DMS79 treated with DMSO at 0.1 percent for 48 hours (cell line): ENCODE measurements around the gene OR4C11.

Experiments
- DNase-seq: peaks from one replicate; lab custom pipeline; 2025; lab: John Stamatoyannopoulos, UW

OR4C11 gene, protein sequence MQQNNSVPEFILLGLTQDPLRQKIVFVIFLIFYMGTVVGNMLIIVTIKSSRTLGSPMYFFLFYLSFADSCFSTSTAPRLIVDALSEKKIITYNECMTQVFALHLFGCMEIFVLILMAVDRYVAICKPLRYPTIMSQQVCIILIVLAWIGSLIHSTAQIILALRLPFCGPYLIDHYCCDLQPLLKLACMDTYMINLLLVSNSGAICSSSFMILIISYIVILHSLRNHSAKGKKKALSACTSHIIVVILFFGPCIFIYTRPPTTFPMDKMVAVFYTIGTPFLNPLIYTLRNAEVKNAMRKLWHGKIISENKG

DNA sequence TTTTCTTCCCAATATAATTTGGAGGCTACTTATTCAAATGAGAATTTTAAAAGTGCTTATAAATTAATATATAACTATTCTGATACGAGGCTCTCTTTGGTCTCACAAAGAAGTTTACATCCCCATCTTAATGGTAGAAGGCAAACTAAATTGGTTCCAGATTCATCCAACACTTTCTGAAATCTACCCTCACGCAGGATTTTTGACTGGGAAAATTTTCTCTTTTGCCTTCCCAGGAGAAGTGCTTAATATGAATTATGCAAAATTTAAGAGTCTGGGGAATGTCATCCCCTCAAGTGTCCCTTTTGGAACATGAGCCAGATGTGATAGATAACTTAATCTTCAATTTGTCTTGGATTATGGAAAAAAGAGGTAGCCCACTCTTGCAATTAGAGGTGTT is at the start of gene OR4C11:
Gene OR4C11 (minus strand): TSS at position 101 of the 400 bp plus-strand sequence. CDS start 3,272 bp downstream, outside the sequence.
- DNase-seq, result no peak

DNA sequence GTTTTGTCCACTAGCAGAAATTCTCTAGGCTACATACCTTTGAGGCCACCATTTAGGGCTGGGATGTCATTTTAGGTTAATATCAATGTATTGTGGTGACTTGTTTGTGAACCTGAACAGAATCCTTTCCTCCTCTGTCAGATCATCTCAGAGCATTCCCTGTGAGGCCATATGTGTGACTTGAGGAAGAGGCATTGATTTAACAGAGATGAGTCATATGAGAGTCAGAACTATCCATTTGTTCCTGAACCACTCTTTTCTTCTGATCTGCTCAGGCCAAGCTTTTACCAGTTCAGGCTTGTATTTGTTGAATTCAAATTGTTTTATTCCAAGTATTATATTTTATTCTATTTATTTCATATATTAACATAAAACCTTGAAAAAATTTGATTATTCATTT is 47.7 kb upstream of the OR4C11 start:
- DNase-seq, result no peak

DNA sequence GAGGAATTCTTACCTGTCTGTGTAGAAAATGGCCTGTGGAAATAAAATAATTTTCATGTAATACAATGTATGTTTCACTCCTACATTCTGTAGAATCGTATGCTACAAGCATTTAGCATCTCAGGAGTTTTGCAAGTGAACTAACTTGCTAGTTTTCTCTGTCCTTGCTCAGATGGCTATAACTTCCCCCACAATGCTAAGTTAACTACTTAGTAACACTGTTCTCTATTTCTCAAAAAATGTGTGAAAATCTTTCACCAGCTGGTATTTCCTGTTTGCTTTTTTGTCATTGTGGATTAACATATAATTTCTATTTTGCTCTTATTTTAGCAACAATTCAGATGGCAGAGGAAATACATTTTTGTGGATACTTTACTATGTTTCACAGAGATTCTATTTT is 45.1 kb upstream of the OR4C11 start:
- DNase-seq, result no peak

DNA sequence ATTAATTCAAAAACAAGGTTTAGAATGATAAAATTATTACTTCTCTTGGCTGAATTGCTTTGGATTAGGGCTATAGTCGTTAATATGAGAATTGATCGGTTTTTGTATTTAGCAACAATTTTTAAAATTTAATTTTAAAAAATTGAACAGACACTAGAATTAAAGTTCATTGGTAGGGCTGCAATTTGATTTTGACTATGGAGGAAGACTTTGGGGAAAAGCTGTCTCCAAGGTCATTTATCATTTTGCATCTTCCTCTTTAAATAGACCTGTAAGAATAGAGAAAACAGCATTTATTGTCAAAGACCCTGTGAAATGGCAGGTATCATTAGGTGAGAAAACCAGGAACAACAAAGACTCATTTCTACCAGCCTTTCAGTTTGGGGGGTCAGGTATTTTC is 40.6 kb upstream of the OR4C11 start, which contains the start of gene OR4S2:
Gene OR4S2 (plus strand): TSS at position 301 of the 400 bp plus-strand sequence. CDS start 2,577 bp downstream, outside the sequence.
- DNase-seq, result no peak

DNA sequence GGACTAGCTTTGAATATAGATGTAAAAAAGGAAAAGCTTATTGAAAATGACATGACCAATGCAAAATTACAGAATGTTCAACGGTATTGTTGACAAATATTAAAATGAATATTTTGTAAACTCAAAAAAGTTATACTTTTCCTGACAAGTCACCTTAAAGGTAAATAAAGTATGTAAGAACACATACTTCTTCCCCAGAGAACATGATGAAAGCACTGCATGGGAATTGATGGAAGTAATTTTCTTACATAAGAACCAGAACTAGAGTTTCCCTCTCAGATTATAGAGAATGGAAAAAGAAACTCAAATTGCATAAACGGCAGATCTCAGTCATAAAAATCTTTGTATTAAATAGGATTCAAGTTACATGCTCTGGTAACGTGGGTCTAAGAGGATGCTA is 27.4 kb upstream of the OR4C11 start, which contains the start of gene OR4P4:
Gene OR4P4 (plus strand): TSS at position 301 of the 400 bp plus-strand sequence.
- no peak for DNase-seq

DNA sequence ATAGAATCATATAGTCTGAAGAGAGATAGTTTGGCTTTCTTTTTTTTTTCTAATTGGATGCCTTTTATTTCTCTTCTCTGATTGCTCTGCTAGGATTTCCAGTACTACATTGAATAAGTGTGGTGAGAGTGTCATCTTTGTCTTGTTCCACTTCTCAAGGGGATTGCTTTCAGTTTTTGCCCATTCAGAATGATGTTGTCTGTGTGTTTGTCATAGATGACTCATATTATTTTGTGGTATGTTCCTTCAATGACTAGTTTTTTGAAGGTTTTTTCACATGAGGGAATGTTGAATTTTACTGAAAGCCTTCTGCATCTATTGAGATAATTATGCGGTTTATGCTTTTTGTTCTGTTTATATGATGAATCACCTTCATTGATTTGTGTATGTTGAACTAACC is 17.1 kb upstream of the OR4C11 start:
- no peak for DNase-seq

DNA sequence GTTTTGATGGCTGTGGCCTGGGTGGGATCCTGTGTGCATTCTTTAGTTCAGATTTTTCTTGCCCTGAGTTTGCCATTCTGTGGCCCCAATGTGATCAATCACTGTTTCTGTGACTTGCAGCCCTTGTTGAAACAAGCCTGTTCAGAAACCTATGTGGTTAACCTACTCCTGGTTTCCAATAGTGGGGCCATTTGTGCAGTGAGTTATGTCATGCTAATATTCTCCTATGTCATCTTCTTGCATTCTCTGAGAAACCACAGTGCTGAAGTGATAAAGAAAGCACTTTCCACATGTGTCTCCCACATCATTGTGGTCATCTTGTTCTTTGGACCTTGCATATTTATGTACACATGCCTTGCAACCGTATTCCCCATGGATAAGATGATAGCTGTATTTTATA is 34.9 kb downstream of the OR4C11 start:
- no peak for DNase-seq

DNA sequence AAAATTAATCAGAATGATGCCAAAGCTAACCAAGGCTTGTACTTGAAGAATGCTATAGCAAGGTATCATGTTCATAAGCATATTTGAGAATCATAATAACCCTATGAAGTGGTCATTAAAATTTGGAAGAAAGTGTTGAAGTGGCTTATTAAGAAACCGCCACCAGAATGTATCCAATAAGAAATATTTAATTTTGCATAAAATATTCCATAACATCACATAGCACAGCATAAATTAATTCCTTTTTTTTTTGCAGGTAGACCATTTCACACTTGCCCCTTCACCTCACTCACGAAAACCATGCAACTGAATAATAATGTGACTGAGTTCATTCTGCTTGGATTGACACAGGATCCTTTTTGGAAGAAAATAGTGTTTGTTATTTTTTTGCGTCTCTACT is 35.6 kb downstream of the OR4C11 start, which contains the start of gene OR4C16:
Gene OR4C16 (plus strand): TSS at position 301 of the 400 bp plus-strand sequence. CDS start 0 bp downstream, at position 301.
- no peak for DNase-seq

DNA sequence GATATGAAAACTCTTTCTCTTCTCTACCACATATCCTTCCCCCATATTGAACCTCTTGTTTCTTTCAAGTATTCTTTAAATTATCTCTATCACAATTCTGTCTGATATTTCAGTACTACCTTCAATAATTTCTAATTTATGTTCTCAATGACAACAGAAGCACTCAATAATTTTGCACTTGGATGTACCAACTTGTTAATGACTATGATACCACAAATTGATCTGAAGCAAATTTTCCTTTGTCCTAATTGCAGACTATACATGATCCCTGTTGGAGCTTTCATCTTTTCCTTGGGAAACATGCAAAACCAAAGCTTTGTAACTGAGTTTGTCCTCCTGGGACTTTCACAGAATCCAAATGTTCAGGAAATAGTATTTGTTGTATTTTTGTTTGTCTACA is 53.3 kb downstream of the OR4C11 start, which contains the start of gene OR4C15:
Gene OR4C15 (plus strand): TSS at position 301 of the 400 bp plus-strand sequence. CDS start 0 bp downstream, at position 301.
- no peak for DNase-seq
